GM12891 (cell line): Measurements from ENCODE around the gene NDC80.
"Not testable (repeated sequence)": the region's sequence is repeated elsewhere in the genome, so short reads cannot be mapped to it uniquely, and the experiment has no call there.

Experiments used
- POLR2A ChIP-seq: IDR thresholded peaks from 2 replicates; pipeline ENCODE4 v1.6.1; 2011; ENCODE audit warnings: low read depth, low read length, control low read depth
- POLR2AphosphoS5 ChIP-seq: IDR thresholded peaks from 2 replicates; pipeline ENCODE4 v1.6.1; 2011; ENCODE audit warnings: low read depth, low read length, control low read depth
- TAF1 ChIP-seq: IDR thresholded peaks from 2 replicates; pipeline ENCODE4 v1.6.1; 2011; ENCODE audit warnings: low read depth, low read length, control low read depth

DNA sequence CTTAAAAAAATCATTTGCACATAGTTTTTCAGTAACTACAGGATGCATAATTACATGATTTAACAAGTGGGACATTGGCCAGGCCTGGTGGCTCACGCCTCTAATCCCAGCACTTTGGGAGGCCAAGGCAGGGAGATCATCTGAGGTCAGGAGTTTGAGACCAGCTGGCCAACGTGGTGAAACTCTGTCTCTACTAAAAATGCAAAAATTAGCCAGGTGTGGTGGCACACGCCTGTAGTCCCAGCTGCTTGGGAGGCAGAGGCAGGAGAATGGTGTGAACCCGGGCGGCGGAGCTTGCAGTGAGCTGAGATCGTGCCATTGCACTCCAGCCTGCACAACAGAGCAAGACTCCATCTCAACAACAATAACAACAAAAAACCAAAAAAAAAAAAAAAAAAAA lies 90.9 kb downstream of the NDC80 start:
- TF ChIP-seq POLR2AphosphoS5, POLR2A, TAF1: not testable (repeated sequence)
